MM.1S (cell line): ENCODE results near the gene NME4.
"Not testable (repeated sequence)": the region's sequence is repeated elsewhere in the genome, so short reads cannot be mapped to it uniquely, and the experiment has no call there.

ENCODE experiments used
- CTCF ChIP-seq: fragments of 300-600 bp; sonication (generic); IDR thresholded peaks from 2 replicates; pipeline ENCODE4 v1.5.1; 2016; ENCODE audit warnings: antibody characterized with exemption, low read length, mixed read lengths
- EZH2 ChIP-seq: fragments of 300-600 bp; sonication (generic); optimal IDR thresholded peaks from 2 replicates; pipeline ENCODE3; 2017; ENCODE audit warnings: low read depth, mild to moderate bottlenecking, antibody characterized with exemption, low read length, mixed read lengths

GRCh38 chr16:362702-362999 is 34.3 kb upstream of the NME4 start:
- TF ChIP-seq CTCF, EZH2: not testable (repeated sequence)
